CD4-positive, alpha-beta T cell treated with Interleukin-17A for 4 hours (primary cell): Measurements from ENCODE around the gene TTC9B.
"Not testable (repeated sequence)": the region's sequence is repeated elsewhere in the genome, so short reads cannot be mapped to it uniquely, and the experiment has no call there.

Experiments used
- DNase-seq: peaks from one replicate; pipeline ENCODE4 v3.0.0-alpha.2; 2020; ENCODE audit warnings: mixed read lengths

Gene TTC9B

DNA sequence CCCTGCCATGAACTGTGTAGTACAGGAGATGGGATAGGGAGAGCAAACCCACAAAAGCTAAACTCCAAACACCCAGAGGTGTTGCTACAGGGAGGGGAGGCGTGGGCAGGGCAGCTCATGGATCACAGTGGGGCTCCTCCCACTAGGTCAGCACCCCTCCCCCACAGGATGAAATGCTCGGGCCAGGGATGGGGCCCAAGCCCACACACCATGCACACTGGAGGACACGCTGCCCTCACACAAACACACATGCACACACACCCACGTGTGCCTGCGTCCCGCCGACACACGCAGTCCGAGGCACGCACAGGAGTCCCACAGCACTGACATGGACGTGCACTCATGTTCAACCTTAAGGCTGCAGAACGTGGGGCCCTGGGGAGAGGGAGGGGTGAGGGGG is 14.3 kb upstream of the TTC9B start:
- no peak for DNase-seq

DNA sequence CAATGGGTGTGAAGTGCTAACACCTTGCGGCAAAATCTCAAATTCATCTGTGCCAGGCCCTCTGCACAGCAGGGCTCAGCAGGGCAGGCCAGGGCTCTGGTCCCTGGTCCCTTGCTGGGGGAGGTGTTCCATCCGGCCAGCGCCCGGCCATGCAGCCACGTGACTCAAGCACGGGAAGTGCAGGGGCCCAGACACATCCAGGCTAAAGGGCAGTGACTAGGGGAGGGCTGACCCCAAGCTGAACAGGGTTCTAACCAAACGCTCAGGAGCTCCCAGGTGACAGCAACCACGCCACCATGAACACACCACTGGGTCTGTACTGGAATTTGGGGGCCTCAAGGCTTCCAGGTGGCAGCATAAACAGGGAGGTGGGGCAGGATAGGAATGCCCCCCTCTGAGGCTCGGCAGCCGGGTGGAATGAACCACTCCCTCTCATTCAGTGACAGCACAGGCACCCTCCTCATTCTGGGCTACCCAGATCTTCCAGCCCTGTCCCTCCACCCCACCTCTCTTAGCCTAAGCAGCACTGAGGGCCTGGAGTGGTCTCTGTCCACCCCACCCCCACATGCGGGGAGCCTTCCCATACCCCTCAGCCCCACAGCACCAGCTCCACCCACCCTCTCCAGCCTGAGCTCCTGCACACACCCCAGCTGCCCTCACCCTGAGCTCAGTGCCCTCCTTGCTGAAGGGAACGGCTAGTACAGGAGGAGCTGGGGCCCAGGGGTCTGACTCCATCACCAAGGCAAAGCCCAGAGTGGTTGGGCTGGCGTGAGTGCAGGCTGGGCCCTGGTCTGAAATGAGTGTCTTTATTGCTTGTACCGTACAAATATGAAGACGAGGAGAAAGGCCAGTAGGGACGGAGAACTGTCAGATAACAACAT is 13.6 kb upstream of the TTC9B start:
- DNase-seq = no peak

DNA sequence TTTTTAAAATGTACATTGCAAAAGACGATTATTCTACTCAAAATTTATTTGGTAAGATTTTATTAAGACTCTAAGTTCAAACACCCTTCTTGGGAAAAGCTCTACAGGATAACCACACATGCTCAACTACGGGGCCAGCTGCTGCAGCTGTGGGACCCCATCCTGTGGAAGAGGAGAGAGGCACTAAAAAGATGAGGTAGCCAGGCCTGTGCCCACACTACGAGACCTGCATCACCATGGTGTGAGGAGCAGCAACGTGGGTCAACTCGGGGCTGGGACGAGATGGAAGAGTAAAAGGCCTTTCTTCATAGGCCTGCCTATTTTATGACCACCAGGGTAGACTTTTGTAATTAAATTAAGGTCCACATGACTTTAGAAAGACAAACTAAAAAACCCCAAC is 12.9 kb upstream of the TTC9B start:
- DNase-seq = no peak

DNA sequence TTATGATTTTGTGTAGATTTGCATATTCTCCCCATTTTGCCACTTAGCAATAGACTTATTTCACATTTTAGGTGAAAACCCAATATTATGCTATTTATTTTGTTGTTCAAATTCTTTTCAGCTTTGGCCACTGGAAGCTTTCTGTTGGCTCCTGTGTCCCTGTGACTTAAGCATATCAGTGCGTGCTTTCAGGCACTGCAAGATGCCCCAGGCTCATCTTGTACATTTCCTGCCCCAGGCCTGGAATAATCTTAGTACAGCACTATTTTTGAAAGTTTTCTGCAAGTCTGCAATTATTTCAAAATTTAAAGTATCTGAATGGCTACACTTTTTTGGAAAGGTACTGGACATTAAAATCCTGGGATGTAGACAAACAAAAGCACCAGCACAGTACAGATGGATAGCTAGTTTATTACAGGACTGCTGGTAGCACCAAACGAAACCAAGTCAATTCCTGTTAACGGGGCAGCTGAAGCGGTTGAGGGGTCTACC is 11.8 kb upstream of the TTC9B start:
- DNase-seq = no peak

DNA sequence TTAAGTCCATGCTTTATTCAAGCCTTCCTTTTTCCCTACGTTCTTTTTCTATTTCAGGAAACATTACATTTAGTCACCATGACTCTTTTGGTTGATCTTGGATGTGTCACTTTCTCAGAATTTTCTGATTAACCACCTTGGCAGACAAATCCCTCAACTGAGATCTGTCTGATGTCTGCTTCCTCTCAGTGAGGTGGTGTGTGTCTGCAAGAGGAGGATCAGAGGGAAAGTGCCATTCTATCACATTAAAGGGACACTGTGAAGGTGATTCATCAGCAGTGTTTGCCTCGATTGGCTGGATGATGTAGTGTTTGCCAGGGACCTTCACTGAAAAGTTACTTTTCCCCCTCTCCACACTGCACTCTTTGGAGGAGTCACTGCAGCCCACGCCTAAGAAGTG is 11.3 kb upstream of the TTC9B start:
- peak; percentile 16 for DNase-seq

DNA sequence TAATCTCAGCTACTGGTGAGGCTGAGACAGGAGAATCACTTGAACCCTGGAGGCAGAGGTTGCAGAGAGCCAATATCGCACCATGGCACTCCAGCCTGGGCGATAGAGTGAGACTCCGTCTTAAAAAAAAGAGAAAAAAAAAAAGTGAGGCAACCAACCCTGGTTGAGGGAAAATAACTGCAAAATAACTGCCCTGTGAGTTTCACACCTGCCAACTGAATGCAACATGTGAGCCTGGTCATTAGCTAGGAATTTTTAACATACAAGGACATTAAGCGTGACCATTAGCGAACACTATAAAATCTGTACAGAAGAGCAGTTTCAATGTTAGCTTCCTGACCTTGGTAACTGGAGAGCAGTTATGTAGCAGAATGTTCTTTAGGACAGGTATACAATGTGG is 10.7 kb upstream of the TTC9B start:
- no peak for DNase-seq

DNA sequence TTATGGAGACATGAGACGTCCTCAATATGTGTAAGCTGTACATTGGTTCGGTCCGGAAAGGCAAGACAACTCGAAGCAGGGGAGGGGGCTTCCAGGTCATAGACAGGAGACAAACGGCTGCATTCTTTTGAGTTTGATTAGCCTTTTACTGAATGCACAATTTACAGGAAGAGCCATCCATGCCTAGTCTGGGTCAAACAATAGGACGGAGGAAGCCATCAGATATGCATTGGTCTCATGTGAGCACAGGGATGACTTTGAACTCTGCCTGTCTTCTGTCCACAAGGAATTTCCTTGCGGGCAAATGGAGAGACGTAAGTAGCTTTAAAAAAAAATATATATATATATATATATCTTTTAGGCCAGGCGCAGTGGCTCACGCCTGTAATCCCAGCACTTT is 10.2 kb upstream of the TTC9B start:
- DNase-seq = no peak

DNA sequence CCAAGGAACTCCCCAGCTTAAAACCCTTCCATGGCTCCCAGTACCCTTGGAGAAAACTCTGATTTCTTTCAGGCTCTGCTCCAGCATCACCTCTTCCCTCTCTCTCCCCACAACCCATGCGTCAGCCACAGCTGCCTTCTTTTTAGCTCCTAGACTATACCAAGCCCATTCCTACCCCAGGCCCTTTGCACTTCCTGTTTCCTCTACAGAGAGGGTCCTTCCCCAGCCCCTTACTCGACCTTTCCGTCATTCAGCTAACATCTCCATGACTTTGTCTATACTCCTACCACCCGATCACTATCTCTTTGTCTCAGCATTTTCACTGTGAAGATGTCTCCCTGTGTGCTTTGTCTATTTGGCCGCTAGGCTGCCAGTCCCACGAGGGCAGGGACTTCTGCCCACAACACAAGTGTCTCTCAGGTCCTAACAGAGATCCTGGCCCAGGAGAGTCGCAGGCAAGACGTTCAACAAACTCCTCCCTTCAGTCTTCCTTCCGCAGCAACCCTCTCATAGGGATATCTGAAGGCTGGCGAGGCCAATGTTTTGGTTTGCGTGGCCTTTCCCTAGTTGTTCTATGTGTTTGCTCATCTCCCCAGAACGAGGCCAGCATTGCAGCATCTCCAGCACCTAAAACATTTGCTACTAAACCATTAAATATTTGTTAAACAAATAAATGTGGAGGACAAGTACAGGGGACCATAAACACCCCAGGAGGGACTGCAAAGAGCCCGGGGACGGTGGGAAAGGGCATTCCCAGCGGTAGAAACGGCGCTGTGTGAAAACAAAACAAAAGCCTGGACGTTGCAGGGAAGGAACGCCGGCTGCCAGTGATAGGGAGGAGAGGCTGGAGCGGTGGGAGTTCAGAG is 7.5 kb upstream of the TTC9B start:
- DNase-seq = no peak

DNA sequence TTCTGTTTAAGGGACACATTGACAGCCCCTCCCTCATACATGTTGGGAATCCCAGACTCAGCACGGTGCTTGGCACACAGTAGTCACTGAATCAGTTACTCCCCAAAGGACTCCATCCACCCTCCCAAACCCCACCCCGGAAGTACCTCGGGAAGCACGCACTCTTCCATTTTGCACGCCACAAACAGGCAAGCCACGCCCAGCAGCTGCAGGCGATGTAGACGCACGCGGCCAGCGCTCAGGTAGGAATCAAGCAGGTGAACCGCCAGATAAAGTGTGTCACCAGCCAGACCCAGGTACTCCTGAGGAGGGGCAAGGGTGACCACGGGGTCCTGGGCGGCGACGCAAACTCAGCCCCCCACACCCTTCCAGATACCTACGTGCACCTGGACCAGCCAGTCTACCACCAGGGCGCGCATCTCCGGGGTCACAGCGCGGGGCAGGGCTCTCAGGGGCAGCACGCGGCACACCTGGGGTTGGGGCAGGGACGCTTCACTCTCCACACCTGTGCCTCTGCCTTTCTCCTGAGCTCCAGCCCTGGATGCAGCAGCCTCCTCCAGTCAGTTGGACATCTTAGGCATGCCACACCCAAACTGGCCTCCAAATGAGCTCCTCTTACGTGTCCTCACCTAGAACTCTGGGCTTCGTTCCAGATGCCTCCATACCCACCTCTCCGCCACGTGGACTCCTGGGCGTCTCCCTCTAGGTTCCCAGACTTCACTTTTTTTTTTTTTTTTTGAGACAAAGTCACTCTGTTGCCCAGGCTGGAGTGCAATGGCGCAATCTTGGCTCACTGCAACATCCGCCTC is 6.4 kb upstream of the TTC9B start:
- DNase-seq = no peak

DNA sequence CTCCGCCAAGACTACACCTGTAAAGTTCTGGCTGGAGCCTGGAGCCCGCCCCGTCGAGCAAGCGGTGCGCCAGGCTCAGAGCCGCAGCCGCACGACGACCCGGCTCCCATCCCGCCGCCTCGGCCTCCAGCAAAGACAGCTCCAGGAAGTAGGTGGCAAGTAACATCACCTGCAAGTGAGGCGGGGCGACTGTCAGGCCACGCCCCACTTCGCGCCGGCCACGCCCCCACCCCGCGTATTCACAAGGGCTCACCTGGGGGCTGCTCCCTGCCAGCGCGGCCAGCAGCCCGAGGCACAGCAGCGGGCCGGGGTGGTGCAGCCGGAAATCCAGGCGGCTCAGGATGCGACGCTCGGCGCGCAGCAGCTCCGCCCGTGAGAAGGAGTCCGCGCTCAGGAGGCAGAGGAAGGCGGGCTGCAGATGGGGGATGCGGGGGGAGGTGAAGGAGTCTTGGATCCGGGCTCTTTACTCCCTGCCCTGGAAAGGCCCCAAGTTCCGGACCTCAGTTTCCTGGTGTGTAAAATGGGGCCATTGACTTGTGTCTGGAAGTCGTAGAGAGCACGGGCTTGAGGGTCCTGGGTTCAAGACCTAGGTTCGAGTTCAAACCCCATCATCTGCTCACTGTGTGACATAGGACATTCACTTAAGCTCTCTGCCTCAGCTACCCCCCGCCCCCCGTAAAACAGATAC is 5.1 kb upstream of the TTC9B start:
- DNase-seq = peak; percentile 48

DNA sequence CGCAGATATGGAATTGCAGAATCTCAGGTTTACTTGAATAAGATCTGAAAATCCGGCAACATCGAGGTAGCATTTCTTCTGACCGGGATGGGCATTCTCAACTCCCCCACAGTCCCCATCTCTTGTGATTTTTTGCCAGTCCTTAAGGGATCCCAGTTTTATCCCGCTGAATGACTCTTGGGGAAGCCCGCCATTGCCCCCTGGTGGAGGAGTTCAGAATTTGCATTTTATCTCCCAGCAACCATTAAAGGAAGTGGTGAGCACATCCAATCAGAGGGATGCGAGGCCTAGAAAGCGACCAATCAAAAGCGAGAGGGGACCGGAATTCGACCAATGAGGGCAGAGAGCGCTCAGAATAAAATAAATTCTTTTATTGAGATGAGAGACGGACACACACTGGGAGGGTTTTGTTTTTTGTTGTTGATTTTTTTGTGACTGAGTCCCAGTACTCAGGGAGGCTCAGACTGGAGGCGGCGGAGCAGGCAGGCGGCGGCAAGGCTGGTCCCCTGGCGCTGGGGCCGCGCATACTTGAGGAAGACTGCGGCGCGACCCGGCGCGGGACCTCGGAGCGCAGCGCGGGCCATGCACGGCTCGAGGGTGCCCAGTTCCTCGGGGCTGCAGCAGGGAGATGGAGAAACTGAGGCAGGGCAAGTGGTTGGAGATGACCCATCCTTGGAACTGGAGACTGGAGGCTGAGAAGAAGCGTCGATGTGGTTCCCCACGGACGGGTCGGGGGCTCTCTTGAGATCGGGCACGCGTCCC is 3.9 kb upstream of the TTC9B start:
- DNase-seq = peak; percentile 83

DNA sequence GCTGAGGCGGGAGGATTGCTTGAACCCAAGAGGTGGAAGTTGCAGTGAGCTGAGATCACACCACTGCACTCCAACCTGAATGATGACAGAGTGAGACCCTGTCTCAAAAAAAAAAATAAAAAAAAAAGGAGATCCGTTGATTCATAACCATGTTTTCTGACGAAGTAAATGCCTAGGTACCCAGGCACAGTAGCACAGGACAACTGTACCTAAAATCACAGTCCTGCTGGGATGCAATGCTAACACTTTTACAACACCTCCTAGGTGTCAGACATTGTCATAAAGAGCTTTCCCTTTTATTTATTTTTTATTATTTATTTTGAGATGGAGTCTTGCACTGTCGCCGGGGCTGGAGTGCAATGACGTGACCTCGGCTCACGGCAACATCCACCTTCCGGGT is 2.5 kb upstream of the TTC9B start:
- DNase-seq = no peak

DNA sequence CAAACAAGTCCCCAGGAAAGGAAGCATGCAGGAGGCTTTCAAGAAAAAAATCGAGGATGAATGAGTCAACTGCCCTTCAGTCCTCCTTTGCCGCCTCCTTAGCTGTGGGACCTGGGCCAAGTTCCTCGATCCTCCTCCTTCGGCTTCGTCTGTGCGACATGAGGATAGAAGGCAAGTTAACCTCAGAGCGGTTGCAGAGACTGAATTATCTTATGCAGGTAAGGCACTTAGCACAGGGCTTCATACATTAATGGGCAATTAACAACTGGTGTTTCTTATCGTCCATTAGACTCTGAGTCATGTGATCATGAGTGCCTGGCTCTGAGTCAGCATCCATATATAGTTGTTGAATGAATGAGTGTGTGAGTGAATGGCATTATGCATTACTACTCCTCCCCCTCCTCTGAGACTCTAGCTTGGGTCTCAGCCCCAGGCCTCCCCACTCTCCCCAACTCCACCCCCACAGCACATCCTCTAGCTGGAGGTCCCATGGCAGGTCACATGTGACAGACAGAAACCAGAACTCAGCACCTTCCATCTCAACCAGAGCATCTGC is 1.6 kb upstream of the TTC9B start:
- no peak for DNase-seq

DNA sequence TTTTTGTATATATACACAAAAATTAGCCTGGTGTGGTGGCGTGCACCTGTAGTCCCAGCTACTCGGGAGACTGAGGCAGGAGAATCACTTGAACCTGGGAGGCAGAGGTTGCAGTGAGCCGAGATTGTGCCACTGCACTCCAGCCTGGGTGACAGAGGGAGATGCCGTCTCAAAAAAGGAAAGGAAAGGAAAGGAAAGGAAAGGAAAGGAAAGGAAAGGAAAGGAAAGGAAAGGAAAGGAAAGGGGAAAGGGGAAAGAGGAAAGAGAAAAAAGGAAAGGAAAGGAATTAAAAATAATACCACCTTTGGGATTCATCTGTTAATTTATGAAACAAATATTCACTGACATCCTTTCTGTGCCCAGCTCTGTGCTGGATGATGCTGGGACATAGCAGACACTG is 845 bp upstream of the TTC9B start:
- not testable (repeated sequence) for DNase-seq

DNA sequence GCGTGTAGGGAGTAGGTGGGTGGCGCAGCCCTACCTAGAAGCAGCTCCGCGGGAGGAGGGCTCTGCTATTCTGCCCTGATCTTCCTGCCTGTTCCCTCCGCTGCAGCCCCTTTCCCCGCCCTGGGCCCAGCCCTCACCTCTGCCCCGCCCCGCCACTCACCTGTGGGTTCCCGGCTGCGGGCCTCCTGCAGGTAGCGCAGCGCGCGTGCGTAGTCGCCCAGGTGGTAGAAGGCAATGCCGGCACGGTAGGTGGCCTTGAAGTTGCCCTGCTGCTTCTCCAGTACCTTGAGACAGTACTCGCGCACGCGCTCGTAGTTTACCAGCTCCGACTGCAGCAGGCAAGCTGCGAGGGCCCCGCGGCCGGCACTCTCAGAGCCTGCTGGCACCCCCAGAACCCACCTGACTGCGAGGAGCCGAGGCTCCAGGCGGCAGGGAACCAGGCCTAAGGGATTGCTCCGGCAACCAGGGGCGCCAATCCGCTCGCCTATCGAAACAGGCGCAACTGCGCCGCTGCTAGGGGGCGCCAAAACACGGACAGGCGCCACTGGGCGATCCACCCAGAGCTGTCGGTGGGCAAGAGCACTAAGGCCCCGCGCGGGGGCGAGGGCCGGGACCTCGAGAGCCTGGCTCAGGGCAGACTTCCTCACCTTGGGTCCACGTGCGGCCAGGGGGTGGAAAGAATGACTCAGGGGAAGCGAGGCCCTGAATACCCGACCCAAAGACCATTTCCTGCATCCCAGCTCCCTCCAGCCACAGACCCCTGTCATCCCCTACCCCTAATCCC is 965 bp downstream of the TTC9B start:
- no peak for DNase-seq

DNA sequence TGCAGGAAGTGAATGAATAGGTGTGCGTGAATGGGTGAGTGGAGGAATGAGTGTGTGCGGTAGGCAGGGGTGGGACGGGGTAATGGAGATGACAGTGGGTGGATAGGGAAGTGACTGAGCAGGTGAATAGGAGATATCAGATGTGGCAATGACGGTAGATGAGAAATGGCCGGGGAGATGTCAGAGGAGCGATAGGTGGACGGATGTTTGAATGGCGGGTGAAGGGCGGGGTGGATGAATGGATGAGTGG is 1.5 kb downstream of the TTC9B start:
- no peak for DNase-seq

DNA sequence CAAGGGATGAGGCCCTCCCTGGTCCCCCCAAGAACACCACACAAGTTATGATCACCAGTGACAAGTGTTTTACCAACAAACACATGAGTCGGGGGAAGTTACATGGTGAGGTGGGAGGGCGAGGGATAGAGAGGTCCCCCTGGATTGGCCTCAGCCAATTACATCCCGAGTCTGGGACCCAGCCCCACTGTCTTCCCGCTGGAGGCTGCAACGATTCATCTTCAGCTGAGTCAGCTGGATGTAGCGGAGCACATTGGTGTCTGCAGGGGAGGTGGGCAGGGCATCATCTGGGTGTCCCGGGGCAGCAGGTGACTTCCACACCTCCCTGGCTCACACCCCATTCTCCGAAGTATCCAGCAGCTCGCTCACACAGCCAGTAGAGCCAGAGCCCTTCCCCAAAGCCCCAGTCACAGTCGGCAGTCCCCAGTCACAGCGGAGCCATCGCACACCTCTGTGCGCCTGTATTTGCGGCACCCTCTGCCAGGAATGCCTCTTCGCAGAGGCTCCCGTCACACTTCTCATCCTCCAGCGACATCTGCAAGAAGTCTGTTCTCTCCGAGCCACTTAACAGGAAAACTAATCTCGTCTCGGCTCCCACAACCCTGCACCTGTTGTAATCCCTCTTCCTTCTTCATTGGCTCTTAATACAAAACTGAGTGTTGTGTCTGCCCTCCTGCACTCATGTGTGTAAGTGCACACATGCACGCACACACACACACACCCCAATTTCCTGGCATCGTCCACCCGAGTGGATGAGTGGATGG is 2.0 kb downstream of the TTC9B start:
- no peak for DNase-seq

DNA sequence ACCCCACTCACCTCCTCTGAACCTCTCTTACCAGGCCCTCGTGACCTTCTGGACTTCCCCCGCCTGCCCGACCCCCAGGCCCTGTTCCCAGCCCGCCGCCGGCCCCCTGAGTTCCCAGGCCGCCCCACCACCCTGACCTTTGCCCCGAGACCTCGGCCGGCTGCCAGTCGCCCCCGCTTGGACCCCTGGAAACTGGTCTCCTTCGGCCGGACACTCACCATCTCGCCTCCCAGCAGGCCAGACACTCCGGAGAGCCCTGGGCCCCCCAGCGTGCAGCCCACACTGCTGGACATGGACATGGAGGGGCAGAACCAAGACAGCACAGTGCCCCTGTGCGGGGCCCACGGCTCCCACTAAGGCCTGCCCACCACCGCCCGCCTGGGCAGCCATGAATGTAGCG is 3.2 kb downstream of the TTC9B start:
- no peak for DNase-seq

DNA sequence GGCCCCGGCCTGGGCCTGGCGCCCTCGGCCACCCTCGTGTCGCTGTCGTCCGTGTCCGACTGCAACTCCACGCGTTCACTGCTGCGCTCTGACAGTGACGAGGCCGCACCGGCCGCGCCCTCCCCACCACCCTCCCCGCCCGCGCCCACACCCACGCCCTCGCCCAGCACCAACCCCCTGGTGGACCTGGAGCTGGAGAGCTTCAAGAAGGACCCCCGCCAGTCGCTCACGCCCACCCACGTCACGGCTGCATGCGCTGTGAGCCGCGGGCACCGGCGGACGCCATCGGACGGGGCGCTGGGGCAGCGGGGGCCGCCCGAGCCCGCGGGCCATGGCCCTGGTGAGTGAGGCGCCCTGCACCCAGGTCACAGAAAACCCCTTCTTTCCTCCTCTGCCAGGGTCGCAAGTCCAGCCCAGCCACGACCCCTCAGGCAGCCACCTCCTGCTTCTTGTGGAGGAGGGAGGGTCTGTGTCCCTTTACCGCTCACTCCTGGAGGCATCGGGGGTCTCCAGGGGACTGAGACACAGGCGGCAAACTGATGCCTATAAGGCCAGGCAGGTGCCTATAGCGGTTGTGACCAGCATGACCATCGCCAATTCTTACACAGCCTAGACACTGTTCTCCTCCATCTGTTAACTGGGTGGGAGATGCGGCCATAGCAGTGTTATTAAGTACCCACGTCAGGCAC is 4.2 kb downstream of the TTC9B start:
- DNase-seq = no peak
